Jurkat, Clone E6-1 (cell line): Measurements from ENCODE around the gene SPATS2L. TPM values are rescaled to one million over a fixed set of nuclear protein-coding genes. Genes with fewer than 3 reads are reported as not detected.

Source experiments
- DNase-seq: peaks from one replicate; pipeline ENCODE4 v3.0.0-alpha.2; 2011; ENCODE audit warnings: low read depth, low spot score
- H3K4me3 ChIP-seq: 2 replicates; pipeline ENCODE4 v1.5.1; 2011; ENCODE audit warnings: mild to moderate bottlenecking, low read length, control low read depth, moderate library complexity
- polyA plus RNA-seq: library from polyadenylated mRNA; unstranded; fragments of >200 nt; gene quantifications from one replicate; pipeline ENCODE4 v1.2.1, GENCODE V29; 2012; ENCODE audit warnings: missing spikeins; ENCODE audit not compliant: insufficient read length, insufficient read depth

The SPATS2L gene, protein sequence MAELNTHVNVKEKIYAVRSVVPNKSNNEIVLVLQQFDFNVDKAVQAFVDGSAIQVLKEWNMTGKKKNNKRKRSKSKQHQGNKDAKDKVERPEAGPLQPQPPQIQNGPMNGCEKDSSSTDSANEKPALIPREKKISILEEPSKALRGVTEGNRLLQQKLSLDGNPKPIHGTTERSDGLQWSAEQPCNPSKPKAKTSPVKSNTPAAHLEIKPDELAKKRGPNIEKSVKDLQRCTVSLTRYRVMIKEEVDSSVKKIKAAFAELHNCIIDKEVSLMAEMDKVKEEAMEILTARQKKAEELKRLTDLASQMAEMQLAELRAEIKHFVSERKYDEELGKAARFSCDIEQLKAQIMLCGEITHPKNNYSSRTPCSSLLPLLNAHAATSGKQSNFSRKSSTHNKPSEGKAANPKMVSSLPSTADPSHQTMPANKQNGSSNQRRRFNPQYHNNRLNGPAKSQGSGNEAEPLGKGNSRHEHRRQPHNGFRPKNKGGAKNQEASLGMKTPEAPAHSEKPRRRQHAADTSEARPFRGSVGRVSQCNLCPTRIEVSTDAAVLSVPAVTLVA
- polyA plus RNA-seq, result 24.4 TPM

- peak within 1 kb of the TSS; percentile 40 for H3K4me3 ChIP-seq
- no peak for DNase-seq
Observed at GRCh38 chr2:200306196-200306930, at the start of gene SPATS2L. TSS of gene SPATS2L (plus strand) at chr2:200306693. CDS start at chr2:200389245, 82,552 bp downstream.

DNA sequence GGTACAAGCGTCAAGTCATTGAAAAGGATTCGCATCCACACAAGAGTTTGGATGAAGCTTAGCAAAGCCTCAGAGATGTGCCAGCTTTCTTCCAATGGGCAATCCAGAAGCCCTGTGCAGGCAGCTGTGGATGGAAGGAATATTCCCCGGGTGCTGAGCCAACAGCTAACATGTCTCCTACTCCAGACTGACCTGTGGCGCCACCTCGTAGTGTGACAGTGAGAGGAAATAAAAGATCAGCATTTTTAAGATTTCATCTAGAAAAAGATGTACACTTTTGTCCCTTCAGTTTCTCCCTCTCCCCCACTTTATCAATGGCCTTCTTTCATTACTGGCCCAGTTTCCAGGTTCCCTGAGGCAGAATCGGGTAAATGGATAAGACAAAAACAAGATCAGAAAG, 48.9 kb upstream of the SPATS2L start:
- no peak overlapping the region for H3K4me3 ChIP-seq

DNA sequence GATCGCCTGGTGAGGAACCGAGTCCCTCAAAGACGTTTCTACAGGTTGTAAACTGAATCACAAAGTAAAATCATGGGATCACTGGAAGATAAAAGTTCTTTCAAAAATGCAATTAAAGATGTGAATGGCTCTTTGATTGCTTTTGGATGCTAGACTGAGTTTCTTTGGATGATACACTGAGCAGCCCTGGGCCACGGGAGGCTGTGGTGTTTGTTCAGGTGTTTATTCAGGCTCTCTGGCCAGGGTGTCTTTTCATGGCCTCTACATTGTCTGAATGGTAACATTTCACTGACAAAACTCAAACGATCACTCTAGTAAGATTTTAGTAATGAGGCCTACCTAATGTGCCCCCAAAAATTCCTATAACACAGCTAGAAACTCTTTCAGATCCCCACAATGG, 48.4 kb upstream of the SPATS2L start:
- no peak for DNase-seq
- no peak overlapping the region for H3K4me3 ChIP-seq

More for the DNA sequence above, 48.9 kb upstream of the SPATS2L start:
- DNase-seq, result no peak

DNA sequence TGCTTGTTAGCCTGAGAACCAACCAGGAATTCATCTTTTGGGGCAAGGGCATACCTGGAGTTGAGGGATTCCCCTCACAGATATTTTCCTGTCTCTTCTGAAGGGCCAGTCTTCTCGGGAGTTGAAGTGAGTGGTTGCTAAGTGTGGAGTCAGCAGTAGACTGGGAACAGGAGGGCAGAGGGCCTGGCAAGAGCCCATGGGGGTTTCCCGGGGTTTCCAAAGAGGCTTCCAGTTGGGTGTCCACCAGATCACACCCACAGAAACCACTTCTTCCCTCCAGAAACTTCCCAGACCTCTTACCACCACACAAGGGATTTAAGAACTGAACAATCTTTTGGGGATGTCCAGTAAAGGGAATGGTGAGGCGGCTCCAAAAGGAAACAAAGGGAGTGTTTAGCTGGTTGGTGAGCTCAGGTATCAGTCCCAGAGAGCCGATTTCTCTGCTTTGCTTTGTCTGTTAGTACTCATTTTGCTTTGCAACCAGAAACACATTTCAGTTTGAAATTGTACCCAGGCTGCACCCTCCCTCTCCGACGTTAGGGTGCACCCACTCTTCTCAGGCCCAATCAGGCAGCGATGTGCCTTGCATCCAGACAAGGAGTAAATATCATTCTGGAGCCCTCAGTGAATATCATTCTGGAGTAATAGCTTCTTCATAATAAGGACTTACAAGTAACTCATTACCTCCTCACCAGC, 47.5 kb upstream of the SPATS2L start:
- DNase-seq, result no peak
- no peak overlapping the region for H3K4me3 ChIP-seq

DNA sequence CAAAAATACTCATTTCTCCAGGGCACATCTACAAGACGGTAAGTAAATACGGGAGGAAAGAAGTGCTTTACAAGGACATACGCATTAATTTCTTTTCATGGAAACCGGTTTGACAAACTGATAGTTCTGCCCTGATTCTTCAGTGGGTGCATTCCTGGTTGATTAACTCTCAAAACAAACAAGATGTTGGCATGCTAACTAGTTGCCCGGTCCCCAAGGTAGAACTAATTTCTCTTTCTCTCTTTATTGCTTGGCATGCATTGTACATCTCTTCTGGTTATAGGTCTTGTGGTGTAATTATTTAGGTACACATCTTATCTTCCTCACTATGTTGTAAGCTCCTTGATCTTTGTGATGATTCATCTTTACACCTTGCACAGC, 46.9 kb upstream of the SPATS2L start:
- H3K4me3 ChIP-seq, result no peak overlapping the region
- no peak for DNase-seq

DNA sequence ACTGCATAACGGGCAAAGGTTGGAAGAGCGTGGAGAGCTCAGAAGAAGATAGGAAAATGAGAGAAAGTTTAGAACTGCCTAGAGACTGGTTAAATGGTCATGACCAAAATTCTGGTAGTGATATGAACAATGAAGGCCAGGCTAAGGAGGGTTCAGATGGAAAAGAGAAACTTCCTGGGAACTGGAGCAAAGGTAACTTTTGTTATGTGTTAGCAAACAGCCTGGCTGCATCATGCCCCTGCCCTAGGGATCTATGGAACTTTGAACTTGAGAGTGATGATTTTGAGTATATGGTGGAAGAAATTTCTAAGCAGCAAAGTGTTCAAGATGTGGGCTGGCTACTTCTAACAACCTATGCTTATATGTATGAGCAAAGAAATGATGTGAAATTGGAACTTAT, 44.4 kb upstream of the SPATS2L start:
- DNase-seq, result no peak
- H3K4me3 ChIP-seq, result no peak overlapping the region

- no peak for DNase-seq
- H3K4me3 ChIP-seq, result no peak overlapping the region
Observed at GRCh38 chr2:200263279-200263678, 43.2 kb upstream of the SPATS2L start.

DNA sequence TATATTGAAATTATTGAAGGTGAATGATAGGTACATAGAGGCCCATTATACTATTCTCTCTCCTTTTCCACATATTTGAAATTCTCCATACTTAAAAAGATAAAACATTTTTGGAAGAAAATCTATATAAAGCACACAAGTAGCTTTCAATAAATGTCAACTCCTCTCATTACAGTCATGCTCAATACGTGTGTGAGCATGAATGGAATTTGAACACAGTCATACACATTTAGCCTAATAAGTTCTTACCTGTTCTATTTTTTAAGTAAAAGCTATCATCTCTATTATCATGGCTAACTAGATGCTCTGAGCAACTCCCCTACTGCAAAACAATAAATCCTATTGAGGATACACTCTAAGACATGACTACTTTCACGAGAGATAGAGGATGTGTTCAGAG, 41.9 kb upstream of the SPATS2L start:
- no peak for DNase-seq
- no peak overlapping the region for H3K4me3 ChIP-seq

GRCh38 chr2:200266406-200266805, 40.1 kb upstream of the SPATS2L start:
- no peak for DNase-seq
- H3K4me3 ChIP-seq, result no peak overlapping the region

DNA sequence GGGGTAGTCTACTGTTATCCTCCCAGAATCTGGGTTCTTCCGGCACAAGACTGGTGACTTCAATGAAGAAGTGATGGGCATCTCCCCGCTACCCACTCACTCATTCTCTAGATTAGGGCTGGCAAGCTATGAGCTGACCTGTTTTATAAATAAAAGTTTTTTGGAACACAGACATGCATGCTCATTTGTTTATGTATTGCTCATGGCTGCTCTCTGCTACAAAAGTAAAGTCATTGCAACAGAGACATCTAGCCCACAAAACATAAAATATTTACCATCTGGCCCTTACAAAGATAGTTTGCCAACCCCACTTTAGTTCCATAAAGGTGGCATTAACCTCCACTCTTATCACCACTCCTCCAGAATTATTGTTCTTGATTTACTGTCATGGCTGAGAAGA, 39.1 kb upstream of the SPATS2L start:
- no peak for DNase-seq
- no peak overlapping the region for H3K4me3 ChIP-seq

DNA sequence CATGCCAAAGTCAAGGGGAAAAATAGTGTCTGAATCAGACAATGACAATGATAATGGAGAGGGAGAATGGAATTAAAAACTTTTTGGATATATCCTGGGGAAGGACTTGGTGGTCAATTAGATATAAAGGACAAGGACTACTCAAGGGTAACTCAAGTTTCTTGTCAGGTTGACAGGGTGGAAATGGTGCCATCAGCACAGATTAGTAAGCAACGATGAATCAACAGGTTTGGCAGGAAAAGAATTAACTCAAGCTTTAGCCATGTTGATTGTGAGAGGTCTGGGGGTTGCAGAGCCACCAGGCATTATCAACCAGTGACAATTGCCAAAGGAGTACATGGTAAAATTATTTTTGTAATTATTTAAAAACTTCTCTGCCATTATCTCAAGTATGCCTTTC, 35.8 kb upstream of the SPATS2L start:
- no peak overlapping the region for H3K4me3 ChIP-seq
- DNase-seq, result no peak

- DNase-seq, result no peak
- H3K4me3 ChIP-seq, result no peak overlapping the region
Observed at GRCh38 chr2:200272320-200272719, 34.2 kb upstream of the SPATS2L start.

- no peak for DNase-seq
- H3K4me3 ChIP-seq, result no peak overlapping the region
Observed at GRCh38 chr2:200274116-200275075, 32.1 kb upstream of the SPATS2L start.

DNA sequence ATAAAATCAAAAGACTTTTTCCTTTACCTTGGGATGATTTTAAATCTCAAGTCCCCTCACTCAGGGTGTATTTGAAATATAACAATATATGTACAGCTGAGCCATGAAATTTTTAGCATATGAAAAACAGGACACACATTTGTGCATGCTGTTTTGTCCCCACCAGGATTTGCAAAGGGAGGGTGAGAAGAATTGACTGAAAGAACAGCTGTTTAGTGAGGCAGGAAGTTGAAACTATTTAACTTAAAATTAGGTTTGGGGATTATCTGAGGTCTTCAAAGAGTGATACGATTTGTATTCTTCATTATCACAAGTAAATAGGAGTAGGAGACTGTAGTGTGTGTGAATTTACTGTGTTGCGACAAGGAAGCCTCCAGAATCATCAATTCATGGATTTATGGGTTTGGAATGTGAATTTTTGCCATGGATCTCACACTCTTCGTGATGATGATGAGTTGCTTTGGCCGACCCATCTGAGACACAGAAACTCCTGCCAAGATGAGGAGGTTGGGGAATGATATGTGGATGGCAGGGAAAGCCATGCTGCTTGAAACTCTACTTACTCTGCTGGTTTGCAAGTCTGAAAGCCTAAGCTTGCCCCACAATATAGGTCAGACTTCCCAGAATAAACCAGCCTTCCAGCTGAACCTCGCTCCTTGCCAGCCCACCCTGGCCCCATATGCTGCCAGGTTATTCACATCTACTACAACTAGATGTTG, 31.0 kb upstream of the SPATS2L start:
- no peak for DNase-seq
- H3K4me3 ChIP-seq, result no peak overlapping the region

DNA sequence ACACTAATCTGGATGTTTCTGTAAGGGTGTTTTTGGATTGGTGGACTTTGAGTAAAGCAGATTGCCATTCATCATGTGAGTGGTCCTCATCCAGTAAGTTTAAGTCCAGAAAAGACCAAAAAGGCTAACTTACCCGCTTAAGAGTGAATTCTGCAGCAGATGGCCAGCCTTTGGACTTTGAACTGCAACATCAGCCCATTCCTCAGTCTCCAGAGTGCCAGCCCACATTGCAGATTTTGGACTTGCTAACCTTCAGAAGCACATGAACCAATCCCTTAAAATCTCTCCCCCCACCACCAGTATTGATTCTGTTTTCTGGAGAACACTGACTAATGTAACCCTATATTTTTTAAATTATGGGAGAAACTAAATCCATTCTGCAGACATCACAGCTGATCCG, 30.0 kb upstream of the SPATS2L start:
- no peak for DNase-seq
- H3K4me3 ChIP-seq, result no peak overlapping the region

- no peak for DNase-seq
- H3K4me3 ChIP-seq, result no peak overlapping the region
Observed at GRCh38 chr2:200278694-200279316, 27.7 kb upstream of the SPATS2L start.

- no peak for DNase-seq
- H3K4me3 ChIP-seq, result no peak overlapping the region
Observed at GRCh38 chr2:200279857-200280256, 26.6 kb upstream of the SPATS2L start.

- DNase-seq, result no peak
Observed at GRCh38 chr2:200286578-200286977, 19.9 kb upstream of the SPATS2L start.

More at GRCh38 chr2:200286578-200286977, 19.9 kb upstream of the SPATS2L start:
- H3K4me3 ChIP-seq, result no peak overlapping the region
